ENCODE measurements around the gene CEP85.

- TF ChIP-seq CTCF (IDR thresholded peaks at IDR 0.05 in 8 of 11, conservative IDR thresholded peaks at IDR 0.05 in 3 of 11): no peak
- TF ChIP-seq POLR2A (IDR thresholded peaks at IDR 0.05): no peak
These were observed 20.4 kb downstream of the CEP85 start for GRCh38 chr1:26254404-26254803.

All from spleen (tissue), 7 donors.